Measurements from ENCODE around the gene PDE11A. TPM values are rescaled to one million over a fixed set of nuclear protein-coding genes. Genes with fewer than 3 reads are reported as not detected.

PDE11A gene
- total and polyA plus RNA-seq, 2 of the 8 experiments (the other 6 are each of a cell fraction or from before 2014, with no cell fraction given), result 0.19 to 0.23 TPM

- Histone ChIP-seq H3K27ac (ENCODE audit: low read depth, low read length) (no peak overlapping the region), H4K8ac (ENCODE audit: extremely low read depth, insufficient read depth, low read length) (no peak overlapping the region), H3K79me2 (ENCODE audit: control insufficient read depth in 1 of 2, insufficient read depth in 2 of 2, low read length in 2 of 2) (no peaks in the 10 kb centered on the region), H2AK5ac (ENCODE audit: low read depth, low read length) (no peak overlapping the region), H3K9ac (replicated peaks in 1 of 4; ENCODE audit: extremely low read depth in 1 of 4, low read depth in 3 of 4, low read length in 3 of 4) (no peak overlapping the region), H3K23me2 (ENCODE audit: low read depth, low read length) (no peaks in the 10 kb centered on the region), H2BK15ac (ENCODE audit: low read length) (no peak overlapping the region), H3K56ac (replicated peaks; ENCODE audit: insufficient read length, low read depth, low read length) (no peak overlapping the region), H3K9me3 (ENCODE audit: insufficient read depth in 2 of 2, low read depth in 1 of 2, low read length in 1 of 2) (no peaks in the 10 kb centered on the region), H2BK120ac (replicated peaks; ENCODE audit: low read depth, low read length) (no peak overlapping the region), H4K5ac (ENCODE audit: insufficient read length, low read depth, low read length) (no peak overlapping the region), H3K79me1 (ENCODE audit: low read depth, low read length) (no peaks in the 10 kb centered on the region), H3K4me3 (ENCODE audit: extremely low read depth in 1 of 4, insufficient read depth in 2 of 4, low read depth in 3 of 4, low read length in 4 of 4) (no peak overlapping the region), H4K20me1 (replicated peaks in 1 of 2; ENCODE audit: control insufficient read depth in 1 of 2, insufficient read depth in 2 of 2, low read length in 2 of 2) (no peaks in the 10 kb centered on the region), H3K23ac (ENCODE audit: insufficient read length) (no peak overlapping the region), H3K36me3 (ENCODE audit: control insufficient read depth in 2 of 4, insufficient read depth in 4 of 4, low read length in 3 of 4) (no peaks in the 10 kb centered on the region), H3K14ac (ENCODE audit: insufficient read length) (no peak overlapping the region), H3K18ac (ENCODE audit: extremely low read depth, low read length) (no peak overlapping the region), H2BK5ac (ENCODE audit: low read depth, low read length) (no peak overlapping the region), H3K4me2 (ENCODE audit: insufficient read depth in 1 of 2, low read depth in 2 of 2, low read length in 2 of 2) (no peak overlapping the region), H2BK20ac (ENCODE audit: low read length) (no peak overlapping the region), H2AFZ (ENCODE audit: low read length) (no peak overlapping the region), H3K4me1 (replicated peaks in 1 of 4; ENCODE audit: control insufficient read depth in 3 of 4, insufficient read depth in 4 of 4, low read length in 3 of 4) (peaks cover 0 to 7% (median 2%) of the 10 kb centered on the region in 4 experiments; a peak in 2 of 7 replicates), H4K91ac (replicated peaks; ENCODE audit: insufficient read length, low read length) (no peak overlapping the region), H3K4ac (replicated peaks; ENCODE audit: insufficient read length, low read depth, low read length) (no peak overlapping the region), H3K27me3 (replicated peaks in 1 of 4; ENCODE audit: control insufficient read depth in 3 of 4, extremely low read depth in 1 of 4, insufficient read depth in 3 of 4, low read length in 3 of 4) (peaks cover 0 to 2% (median 0%) of the 10 kb centered on the region in 4 experiments; a peak in 1 of 7 replicates), H2BK12ac (ENCODE audit: low read depth, low read length) (no peak overlapping the region)
- ChIA-PET CTCF (ENCODE audit: partially characterized antibody) (no interaction called here), POLR2A (ENCODE audit: partially characterized antibody) (no interaction called here)
- DNase-seq (ENCODE audit: low read depth in 1 of 2, low spot score in 2 of 2), result no peak
- no peak for FAIRE-seq
- 0% methylated on average over 1 of the region's 1 CpG; no CpG with 5 or more reads in 1 of the 2 experiments for WGBS, 2 experiments (ENCODE audit: extremely low coverage in 1 of 2, insufficient coverage in 1 of 2, insufficient read length in 1 of 2, insufficient replicate concordance in 2 of 2, low coverage in 1 of 2, low lambda C conversion rate in 2 of 2, missing lambda C conversion rate in 1 of 2)
- TF ChIP-seq NANOG (IDR thresholded peaks at IDR 0.05; ENCODE audit: insufficient read depth, low read depth, low read length, poor library complexity, severe bottlenecking) (no peak), GABPA (IDR thresholded peaks at IDR 0.05; ENCODE audit: borderline replicate concordance, insufficient read depth, low read length) (no peak), SIRT6 (IDR thresholded peaks at IDR 0.05; ENCODE audit: low read length) (no peak), CBX8 (IDR thresholded peaks at IDR 0.05; ENCODE audit: borderline replicate concordance, low read depth, low read length) (no peak), NRF1 (IDR thresholded peaks at IDR 0.05; ENCODE audit: low read depth, low read length) (no peak), HDAC6 (IDR thresholded peaks at IDR 0.05; ENCODE audit: low read depth, low read length) (no peak), SRF (IDR thresholded peaks at IDR 0.05; ENCODE audit: low read depth, low read length) (no peak)
Measured at GRCh38 chr2:177635696-177636095, 436.9 kb downstream of the PDE11A start.

Data from H1 (cell line).